HG02623 (cell line): ENCODE measurements around the gene SMAD3.

Source experiments
- ATAC-seq: cut with Tn5 transposase; IDR thresholded peaks from one replicate; pipeline ENCODE4 v1.9.1; 2021; ENCODE audit warnings: moderate library complexity; ENCODE audit not compliant: unreplicated experiment

SMAD3 gene

DNA sequence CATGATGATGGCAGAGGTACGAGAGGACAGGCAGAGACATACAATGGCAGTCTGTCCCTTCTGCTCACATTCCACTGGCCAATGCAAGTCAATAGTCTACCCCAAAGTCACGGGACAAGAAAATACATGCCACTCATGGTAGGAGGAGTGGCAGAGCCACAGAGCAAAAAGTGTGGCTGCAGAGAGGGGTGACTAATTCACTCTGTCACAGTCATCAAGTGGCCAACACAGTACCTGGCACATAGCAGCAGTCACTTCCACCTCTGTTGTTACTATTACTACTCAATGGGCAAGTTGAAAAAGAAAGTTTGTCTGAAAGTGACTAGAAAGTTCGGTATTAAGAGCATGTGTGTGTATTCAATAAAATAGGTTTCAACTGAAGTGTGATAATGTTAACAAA lies 91.4 kb downstream of the SMAD3 start:
- ATAC-seq = no peak

GRCh38 chr15:67157521-67158252 lies 92.3 kb downstream of the SMAD3 start:
- no peak for ATAC-seq

- no peak for ATAC-seq
Observed at GRCh38 chr15:67158367-67158766, 93.0 kb downstream of the SMAD3 start.

DNA sequence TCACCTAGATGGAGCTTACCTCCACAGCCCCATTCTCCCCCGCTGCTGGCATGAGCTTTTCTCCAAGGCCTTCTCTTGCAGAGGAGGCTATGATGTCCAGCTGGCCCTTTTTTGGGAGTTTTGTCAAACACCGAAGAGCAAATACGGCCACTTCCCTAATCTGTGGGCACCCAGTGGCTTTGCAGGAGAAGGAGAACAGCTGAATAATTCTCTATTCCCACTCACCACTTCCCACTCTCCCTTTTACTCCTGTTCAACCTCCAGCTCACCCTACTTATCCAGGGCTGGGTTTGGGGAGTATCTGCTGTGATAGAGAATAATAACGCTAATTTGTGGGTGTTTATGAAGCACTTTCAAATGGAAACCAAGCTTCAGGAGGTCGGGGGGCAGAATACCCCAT lies 96.0 kb downstream of the SMAD3 start:
- no peak for ATAC-seq

DNA sequence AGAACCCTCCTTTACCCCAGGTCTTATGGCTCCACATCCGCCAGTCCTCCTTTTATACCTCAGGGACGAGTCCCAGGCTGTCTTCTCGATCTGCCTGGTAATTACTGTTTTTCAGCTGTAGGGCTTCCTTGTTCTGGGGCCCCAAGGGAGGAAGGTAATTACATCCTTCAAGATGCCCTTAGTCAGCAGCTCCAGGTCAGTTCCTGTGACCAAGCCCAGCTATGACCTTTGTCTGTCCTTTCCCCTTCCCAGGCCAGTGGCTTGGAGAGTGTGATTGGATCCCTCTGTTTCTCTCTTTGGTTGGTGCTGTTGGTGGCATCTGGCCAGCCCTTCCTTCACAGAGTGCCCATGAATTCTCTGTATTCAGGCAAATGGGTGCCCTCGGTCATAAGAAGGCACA lies 96.5 kb downstream of the SMAD3 start:
- ATAC-seq = no peak

- no peak for ATAC-seq
Observed at GRCh38 chr15:67163180-67163579, 97.8 kb downstream of the SMAD3 start.

DNA sequence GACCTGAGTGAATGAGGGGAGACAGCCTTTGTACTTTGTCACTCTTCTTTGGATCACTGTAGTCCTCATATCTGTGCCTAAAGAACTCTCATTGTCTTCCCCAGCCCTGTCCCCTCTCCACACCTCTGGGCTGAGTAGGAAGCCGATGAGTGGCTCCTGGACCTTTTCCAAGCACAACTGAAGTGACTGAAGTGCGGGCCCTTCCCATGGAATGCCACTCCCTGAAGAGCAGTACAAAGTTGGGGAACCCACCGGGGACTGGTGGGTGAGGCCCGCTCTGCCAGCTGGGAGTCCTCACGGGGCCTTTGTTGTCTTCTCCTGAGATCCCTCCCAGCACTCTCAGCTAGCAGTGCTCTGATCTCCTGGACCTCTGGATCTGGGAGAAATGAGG lies 99.0 kb downstream of the SMAD3 start:
- ATAC-seq = no peak

DNA sequence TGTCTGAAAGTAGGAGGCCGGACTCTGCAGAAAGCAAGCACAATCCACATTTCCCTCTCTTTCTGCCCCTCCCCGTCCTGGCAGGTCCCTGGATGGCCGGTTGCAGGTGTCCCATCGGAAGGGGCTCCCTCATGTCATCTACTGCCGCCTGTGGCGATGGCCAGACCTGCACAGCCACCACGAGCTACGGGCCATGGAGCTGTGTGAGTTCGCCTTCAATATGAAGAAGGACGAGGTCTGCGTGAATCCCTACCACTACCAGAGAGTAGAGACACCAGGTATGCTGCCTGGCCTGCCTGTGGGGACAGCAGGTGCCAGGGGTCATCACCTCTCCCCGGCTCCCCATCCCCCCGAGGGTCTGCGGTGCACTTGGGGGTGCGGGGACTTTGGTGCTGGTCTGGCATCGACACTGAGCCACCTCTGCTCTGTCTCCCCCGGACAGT lies 99.4 kb downstream of the SMAD3 start:
- no peak for ATAC-seq

DNA sequence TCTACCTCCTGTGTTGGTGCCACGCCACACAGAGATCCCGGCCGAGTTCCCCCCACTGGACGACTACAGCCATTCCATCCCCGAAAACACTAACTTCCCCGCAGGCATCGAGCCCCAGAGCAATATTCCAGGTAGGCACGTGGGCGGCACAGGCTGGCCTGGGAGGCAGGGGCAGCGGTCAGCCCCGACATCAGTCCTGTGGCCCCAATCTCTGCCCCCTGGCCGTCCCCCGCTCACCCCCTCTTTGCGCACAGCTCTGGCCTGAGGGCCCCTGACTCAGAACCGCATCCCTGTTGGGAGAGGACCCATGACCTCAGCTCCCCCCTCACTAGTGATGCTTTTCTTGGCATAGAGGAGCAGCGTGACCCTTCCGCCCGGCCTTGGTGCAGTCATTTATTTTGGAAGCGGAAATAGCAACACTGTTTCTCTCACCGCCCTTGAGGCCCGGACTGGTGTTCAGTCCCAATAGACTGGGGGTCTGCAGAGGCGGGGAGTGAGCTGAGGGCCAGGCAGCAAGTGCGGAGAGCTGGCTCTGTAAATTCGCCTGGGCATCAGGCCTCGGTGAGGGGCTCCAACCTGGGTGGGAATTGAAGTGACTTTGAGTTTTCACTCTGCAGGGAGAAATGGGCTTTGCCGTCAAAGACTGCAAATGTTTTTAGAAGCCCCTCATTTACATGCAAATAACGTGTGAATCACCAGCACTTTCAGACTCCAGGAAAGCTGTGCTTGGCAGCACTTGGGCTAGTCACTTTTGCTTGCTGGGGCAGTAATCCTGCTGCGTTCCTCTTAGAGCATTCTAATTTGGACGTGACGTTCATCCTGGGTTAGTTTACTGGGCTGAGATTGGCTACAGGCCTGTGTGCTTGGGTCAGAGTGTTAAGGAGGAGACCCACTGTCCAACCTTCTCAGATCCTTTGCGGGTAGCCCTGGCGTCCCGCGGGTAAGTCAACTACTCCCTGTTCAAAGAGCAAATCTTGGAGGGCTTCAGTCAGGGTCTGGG lies 100.2 kb downstream of the SMAD3 start:
- ATAC-seq = no peak

DNA sequence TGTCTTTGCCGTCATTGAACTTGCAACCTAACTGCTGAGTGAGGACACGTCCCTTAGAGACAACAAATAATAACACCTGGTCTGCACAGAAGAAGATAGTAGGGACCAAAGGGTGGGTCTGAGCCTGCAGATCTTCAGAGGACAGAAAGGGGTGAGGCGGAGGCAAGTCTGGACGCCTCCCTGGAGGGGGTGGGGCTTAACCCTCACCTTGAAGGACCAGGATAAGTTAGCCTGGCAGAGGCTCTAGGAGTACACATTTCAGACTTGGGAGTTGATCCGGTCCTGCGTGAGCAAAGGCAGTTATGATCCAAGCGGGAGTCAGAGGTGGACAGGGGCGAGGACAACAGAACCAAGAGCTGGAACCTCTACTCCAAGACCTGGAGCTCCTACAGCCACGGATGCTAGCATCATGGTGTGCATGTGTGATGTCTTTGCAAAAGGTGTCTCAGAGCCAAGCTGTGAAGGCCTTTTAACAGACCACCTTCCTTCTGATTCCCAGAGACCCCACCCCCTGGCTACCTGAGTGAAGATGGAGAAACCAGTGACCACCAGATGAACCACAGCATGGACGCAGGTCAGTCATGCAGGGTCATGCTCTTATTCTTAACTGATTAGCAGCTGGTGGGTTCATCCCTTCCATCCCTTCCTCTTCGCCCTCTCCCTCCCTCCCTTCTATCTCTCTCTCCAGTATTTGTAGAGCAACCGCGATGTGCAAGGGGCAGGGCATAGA lies 101.0 kb downstream of the SMAD3 start:
- no peak for ATAC-seq

- ATAC-seq = no peak
Observed at GRCh38 chr15:67167091-67167490, 101.7 kb downstream of the SMAD3 start.

DNA sequence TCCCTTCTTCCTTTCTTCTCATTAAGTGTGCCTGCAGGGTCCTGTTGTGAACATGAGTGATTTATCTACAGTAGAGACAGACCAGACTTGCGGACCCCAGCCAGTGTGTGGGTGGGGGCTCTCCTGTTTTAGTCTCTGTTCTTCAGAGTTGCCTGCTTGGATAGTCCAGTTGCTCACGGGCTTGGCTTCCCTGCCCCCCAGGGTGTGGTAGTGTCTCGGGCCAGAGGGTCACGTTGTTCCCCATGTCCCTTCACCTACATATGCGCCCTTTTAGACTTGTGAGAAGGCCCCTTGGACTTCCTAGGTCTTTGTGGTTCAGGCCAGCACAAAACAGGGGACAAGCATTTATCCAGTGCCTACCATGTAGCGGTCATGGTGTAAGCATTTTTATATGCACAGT lies 103.3 kb downstream of the SMAD3 start:
- ATAC-seq = no peak

DNA sequence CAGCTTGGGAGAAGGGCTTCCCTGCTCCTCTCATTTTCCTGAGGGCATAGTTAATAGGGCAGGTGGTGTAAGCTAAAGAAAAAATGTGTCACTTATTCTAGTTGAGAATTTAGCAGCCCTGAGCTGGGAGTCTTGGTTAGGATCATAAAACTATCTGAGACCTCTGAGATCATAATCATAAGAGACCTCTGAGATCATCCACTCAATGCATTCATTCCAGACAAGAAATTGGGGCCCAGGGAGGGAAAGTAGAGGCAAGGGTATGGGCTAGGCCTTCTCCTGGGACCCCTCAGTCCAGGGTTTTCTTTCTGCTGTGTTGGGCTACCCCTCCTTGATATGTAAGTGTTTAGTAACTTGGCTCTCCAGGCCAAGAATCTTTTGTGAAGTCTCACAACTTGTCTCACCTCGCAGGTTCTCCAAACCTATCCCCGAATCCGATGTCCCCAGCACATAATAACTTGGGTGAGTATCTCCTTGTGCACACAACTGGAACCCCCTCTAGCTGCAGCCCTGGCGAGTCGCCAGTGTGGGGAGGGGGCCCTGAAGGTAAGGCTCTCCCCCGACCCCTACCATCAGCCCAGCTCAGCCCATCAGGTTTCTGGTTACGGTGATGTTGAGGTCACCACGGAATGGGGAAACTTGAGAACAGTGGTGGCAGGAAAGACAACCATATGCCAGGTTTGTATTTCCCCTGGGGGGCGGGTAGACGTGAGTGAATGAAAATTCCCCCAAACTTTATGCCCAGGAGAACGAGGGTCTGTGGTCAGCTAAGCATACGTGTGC lies 104.9 kb downstream of the SMAD3 start:
- no peak for ATAC-seq

- ATAC-seq = no peak
Observed at GRCh38 chr15:67171471-67171870, 106.1 kb downstream of the SMAD3 start.

DNA sequence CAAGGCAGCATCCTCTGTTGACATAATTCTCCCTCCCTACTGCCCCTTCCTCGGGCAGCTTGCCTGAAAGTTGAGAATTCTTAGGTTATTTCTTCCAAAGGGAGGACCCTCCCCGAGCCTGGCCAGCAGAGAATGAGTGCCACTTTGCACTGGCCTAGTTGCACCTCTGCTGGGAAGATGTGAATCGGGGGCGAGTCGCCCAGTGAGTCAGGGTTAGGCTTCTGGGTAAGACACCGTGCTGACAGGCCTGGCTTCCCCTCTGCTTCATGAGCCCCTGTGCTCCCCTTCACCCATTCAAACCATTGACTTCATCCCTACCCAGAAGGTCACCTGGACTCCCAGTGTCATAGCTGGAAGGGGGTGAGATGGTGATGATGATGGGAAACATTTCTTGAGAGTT lies 106.8 kb downstream of the SMAD3 start:
- ATAC-seq = no peak

DNA sequence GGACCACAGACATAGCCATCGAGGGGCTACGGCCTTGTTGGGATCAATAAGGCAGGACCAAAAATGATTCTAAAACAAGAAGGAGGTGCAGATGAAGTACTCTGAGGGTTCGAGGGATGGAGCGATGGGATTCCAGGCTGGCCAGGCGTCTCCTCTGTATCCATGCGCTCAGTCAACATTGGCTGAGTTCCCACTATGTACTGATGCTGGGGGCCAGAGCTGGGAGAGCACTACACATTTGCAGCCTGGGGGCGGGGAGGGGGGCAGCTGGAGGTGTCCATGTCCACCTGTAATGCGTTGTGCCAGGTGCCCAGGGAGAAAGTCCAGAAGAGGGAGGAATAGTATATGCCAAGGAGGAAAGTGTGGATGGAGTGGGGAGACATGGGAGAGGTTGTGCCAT lies 107.6 kb downstream of the SMAD3 start:
- ATAC-seq = no peak

GRCh38 chr15:67173786-67174185 lies 108.4 kb downstream of the SMAD3 start:
- no peak for ATAC-seq

DNA sequence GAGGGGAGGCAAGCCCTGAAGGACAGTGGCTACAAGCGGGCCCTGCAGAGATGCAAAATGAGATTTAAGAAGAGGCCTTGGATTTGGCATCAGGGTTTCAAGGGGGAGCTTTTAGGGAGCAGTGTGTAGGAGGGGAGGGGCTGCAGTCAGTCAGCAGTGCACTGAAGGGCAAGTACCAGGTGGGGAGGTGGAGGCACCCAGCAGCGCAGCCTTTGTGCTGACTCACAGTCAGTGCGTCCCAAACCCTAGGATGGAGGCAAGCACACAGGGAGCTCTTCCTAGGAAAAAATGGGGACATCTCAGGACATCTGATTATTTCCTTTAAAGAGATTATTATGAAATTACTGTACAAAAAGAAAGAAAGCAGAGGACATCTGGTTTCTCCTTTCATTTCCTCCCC lies 109.0 kb downstream of the SMAD3 start:
- no peak for ATAC-seq

- ATAC-seq = no peak
Observed at GRCh38 chr15:67174864-67175573, 109.6 kb downstream of the SMAD3 start.

GRCh38 chr15:67175643-67176071 lies 110.3 kb downstream of the SMAD3 start:
- no peak for ATAC-seq
